ACC112 (cell line): ENCODE data around the gene BCAS3.
A peak's percentile ranks its signal among the peaks of the same experiment; 100 is the strongest.

ENCODE experiments used
- H2AFZ ChIP-seq: fragments of 200-600 bp; sonication (generic); one replicate; pipeline ENCODE4 v1.6.0; 2017; ENCODE audit warnings: antibody characterized with exemption, low read length; ENCODE audit not compliant: unreplicated experiment
- H3K27ac ChIP-seq: fragments of 200-600 bp; sonication (generic); 2 replicates; pipeline ENCODE4 v1.5.1; 2014; ENCODE audit warnings: low read depth, mild to moderate bottlenecking, antibody characterized with exemption, low read length, moderate library complexity
- H3K27me3 ChIP-seq: fragments of 200-600 bp; sonication (generic); 2 replicates; pipeline ENCODE4 v1.6.1; 2014; ENCODE audit warnings: mild to moderate bottlenecking, antibody characterized with exemption, low read length, moderate library complexity, mixed read lengths; ENCODE audit not compliant: insufficient read depth
- H3K36me3 ChIP-seq: fragments of 200-600 bp; sonication (generic); 2 replicates; pipeline ENCODE4 v1.6.1; 2016; ENCODE audit warnings: mild to moderate bottlenecking, antibody characterized with exemption, low read length, moderate library complexity, mixed read lengths; ENCODE audit not compliant: insufficient read depth
- H3K4me1 ChIP-seq: fragments of 200-600 bp; sonication (generic); one replicate; pipeline ENCODE4 v1.6.1; 2016; ENCODE audit warnings: low read length, mixed read lengths; ENCODE audit not compliant: insufficient read depth, unreplicated experiment, control insufficient read depth
- H3K4me3 ChIP-seq: fragments of 200-600 bp; sonication (generic); 2 replicates; pipeline ENCODE4 v1.5.1; 2014; ENCODE audit warnings: mild to moderate bottlenecking, low read depth, low read length
- H3K79me2 ChIP-seq: fragments of 200-600 bp; sonication (generic); one replicate; pipeline ENCODE4 v1.6.0; 2016; ENCODE audit warnings: low read length; ENCODE audit not compliant: control insufficient read depth, unreplicated experiment, insufficient read depth

The BCAS3 gene

GRCh38 chr17:61393904-61394629, 716.4 kb downstream of the BCAS3 start:
- Histone ChIP-seq H3K27ac (no peak overlapping the region), H3K4me3 (no peak overlapping the region), H3K36me3 (no peaks in the 10 kb centered on the region), H3K27me3 (no peaks in the 10 kb centered on the region), H2AFZ (no peak overlapping the region), H3K79me2 (peaks cover 26% of the 10 kb centered on the region), H3K4me1 (peaks cover 15% of the 10 kb centered on the region)

- Histone ChIP-seq H3K36me3 (no peaks in the 10 kb centered on the region), H2AFZ (no peak overlapping the region), H3K27me3 (no peaks in the 10 kb centered on the region), H3K27ac (no peak overlapping the region), H3K4me3 (no peak overlapping the region), H3K79me2 (peaks cover 29% of the 10 kb centered on the region), H3K4me1 (peaks cover 11% of the 10 kb centered on the region)
These were observed 717.2 kb downstream of the BCAS3 start for GRCh38 chr17:61394630-61395408.

GRCh38 chr17:61395409-61395982, 717.8 kb downstream of the BCAS3 start:
- no peaks in the 10 kb centered on the region for H3K36me3 ChIP-seq
- H3K4me3 ChIP-seq: no peak overlapping the region
- H3K79me2 ChIP-seq: peaks cover 32% of the 10 kb centered on the region
- peaks cover 10% of the 10 kb centered on the region for H3K4me1 ChIP-seq
- H2AFZ ChIP-seq: no peak overlapping the region
- no peak overlapping the region for H3K27ac ChIP-seq
- no peaks in the 10 kb centered on the region for H3K27me3 ChIP-seq

GRCh38 chr17:61395983-61396585, 718.4 kb downstream of the BCAS3 start:
- Histone ChIP-seq H3K4me3 (0 out of 2 replicates have a peak overlapping the region, but pooled peaks have one; percentile 98), H3K27me3 (no peaks in the 10 kb centered on the region), H3K27ac (no peak overlapping the region), H3K4me1 (peaks cover 10% of the 10 kb centered on the region), H3K79me2 (peaks cover 38% of the 10 kb centered on the region), H2AFZ (peak overlapping the region; percentile 79), H3K36me3 (no peaks in the 10 kb centered on the region)

GRCh38 chr17:61396586-61397085, 719.0 kb downstream of the BCAS3 start:
- peak overlapping the region; percentile 79 for H2AFZ ChIP-seq
- peaks cover 44% of the 10 kb centered on the region for H3K79me2 ChIP-seq
- H3K27ac ChIP-seq: no peak overlapping the region
- peaks cover 12% of the 10 kb centered on the region for H3K4me1 ChIP-seq
- no peaks in the 10 kb centered on the region for H3K36me3 ChIP-seq
- H3K4me3 ChIP-seq: peak overlapping the region; percentile 98
- no peaks in the 10 kb centered on the region for H3K27me3 ChIP-seq

- H2AFZ ChIP-seq: peak overlapping the region; percentile 79
- peak overlapping the region; percentile 98 for H3K4me3 ChIP-seq
- no peaks in the 10 kb centered on the region for H3K36me3 ChIP-seq
- no peak overlapping the region for H3K27ac ChIP-seq
- peaks cover 50% of the 10 kb centered on the region for H3K79me2 ChIP-seq
- peaks cover 16% of the 10 kb centered on the region for H3K4me1 ChIP-seq
- H3K27me3 ChIP-seq: no peaks in the 10 kb centered on the region
These were observed 719.6 kb downstream of the BCAS3 start for GRCh38 chr17:61397086-61397842.

GRCh38 chr17:61398721-61399130, 721.1 kb downstream of the BCAS3 start:
- peak overlapping the region; percentile 74 for H2AFZ ChIP-seq

GRCh38 chr17:61399131-61400065, 721.7 kb downstream of the BCAS3 start, which contains the start of gene TBX2:
Gene TBX2, plus strand, starts transcription at chr17:61399843. Its CDS starts 334 bp downstream, at chr17:61400177.
- H3K27me3 ChIP-seq: no peaks in the 10 kb centered on the region
- H3K4me3 ChIP-seq: peak within 1 kb of the TSS; percentile 98
- H2AFZ ChIP-seq: peak within 1 kb of the TSS; percentile 74
- peaks cover 71% of the 10 kb centered on the region for H3K79me2 ChIP-seq
- H3K27ac ChIP-seq: peak within 1 kb of the TSS; percentile 71
- H3K36me3 ChIP-seq: 0 out of 2 replicates have a peak, but pooled peaks cover 11% of the 10 kb centered on the region
- peaks cover 16% of the 10 kb centered on the region for H3K4me1 ChIP-seq

More at GRCh38 chr17:61398721-61399130, 721.1 kb downstream of the BCAS3 start:
- Histone ChIP-seq H3K4me1 (peaks cover 16% of the 10 kb centered on the region), H3K79me2 (peaks cover 64% of the 10 kb centered on the region), H3K27ac (peak overlapping the region; percentile 71; the same call in 1 of the 2 replicates), H3K4me3 (peak overlapping the region; percentile 98), H3K36me3 (0 out of 2 replicates have a peak, but pooled peaks cover 6% of the 10 kb centered on the region), H3K27me3 (no peaks in the 10 kb centered on the region)

GRCh38 chr17:61400066-61400716, 722.5 kb downstream of the BCAS3 start:
- H3K27me3 ChIP-seq: no peaks in the 10 kb centered on the region
- peaks cover 73% of the 10 kb centered on the region for H3K79me2 ChIP-seq
- H3K4me1 ChIP-seq: peaks cover 16% of the 10 kb centered on the region
- peak overlapping the region; percentile 98 for H3K4me3 ChIP-seq
- H2AFZ ChIP-seq: no peak overlapping the region
- H3K27ac ChIP-seq: peak overlapping the region; percentile 71
- 0 out of 2 replicates have a peak, but pooled peaks cover 13% of the 10 kb centered on the region for H3K36me3 ChIP-seq
